Measurements from ENCODE around the gene MARCHF10.
"Not testable (repeated sequence)": the region's sequence is repeated elsewhere in the genome, so short reads cannot be mapped to it uniquely, and the experiment has no call there.

Gene MARCHF10, protein sequence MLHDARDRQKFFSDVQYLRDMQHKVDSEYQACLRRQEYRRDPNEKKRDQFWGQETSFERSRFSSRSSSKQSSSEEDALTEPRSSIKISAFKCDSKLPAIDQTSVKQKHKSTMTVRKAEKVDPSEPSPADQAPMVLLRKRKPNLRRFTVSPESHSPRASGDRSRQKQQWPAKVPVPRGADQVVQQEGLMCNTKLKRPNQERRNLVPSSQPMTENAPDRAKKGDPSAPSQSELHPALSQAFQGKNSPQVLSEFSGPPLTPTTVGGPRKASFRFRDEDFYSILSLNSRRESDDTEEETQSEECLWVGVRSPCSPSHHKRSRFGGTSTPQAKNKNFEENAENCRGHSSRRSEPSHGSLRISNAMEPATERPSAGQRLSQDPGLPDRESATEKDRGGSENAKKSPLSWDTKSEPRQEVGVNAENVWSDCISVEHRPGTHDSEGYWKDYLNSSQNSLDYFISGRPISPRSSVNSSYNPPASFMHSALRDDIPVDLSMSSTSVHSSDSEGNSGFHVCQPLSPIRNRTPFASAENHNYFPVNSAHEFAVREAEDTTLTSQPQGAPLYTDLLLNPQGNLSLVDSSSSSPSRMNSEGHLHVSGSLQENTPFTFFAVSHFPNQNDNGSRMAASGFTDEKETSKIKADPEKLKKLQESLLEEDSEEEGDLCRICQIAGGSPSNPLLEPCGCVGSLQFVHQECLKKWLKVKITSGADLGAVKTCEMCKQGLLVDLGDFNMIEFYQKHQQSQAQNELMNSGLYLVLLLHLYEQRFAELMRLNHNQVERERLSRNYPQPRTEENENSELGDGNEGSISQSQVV

DNA sequence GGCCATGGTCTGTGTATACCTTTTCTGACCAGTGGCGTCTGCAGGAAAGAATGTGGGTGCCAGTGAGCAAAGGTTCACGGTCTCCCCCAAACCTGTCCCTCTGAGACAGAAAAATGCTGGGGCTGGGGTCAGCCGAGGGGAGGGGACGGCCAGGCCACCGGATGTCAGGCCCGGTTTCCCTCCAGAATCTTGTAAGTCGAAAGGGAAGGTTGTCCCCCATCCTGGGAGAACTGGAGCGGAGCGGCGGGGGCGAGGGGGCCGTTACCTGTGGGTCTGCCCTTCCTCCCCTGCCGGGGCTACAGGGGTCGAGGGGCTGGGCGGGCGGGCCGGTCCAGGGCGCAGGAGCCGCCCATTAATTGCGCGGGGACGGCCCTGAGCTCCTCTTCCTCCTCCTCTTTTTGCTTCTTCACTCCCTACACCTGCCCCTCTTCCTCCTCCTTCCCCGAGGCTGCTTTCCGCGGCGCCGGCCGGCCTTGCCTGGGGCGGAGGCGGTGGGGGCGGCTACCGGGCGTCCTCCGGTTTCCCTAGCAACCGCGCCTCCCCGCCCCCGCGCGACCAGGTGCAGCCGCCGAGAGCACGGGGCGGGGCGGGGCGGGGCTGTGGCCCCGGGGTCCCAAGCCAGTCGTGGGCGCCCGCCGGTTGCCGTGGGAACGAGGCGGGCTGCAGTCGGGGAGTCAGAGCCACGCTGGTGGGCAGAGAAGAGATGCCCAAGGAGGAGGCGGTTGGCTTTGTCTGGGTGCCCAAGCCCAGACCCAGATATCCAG lies at the start of gene MARCHF10:
Gene MARCHF10, minus strand, starts transcription at position 503 of the 764 bp plus-strand sequence. CDS start 6,579 bp downstream, outside the sequence.
- peak; percentile 49 for DNase-seq (ENCODE audit: low spot score)

DNA sequence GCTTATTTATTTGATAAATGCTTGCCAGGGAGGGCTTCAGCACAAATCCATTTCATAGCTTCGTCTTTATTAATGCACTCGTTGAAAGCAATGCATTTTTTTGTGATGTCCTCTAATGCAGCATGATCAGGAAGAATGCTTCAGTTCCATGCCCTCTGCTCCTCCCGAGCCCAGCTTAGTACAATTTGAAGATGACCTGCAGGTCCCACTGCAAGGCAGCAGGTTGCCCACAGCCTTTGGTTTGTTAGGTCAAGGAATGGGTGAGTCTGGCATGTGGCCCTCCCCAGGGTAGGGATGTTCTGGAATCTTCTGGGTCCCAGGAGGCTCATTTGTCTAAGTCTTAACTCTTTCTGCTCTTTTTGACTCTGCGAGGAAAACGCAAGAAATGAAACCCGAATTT lies 49.4 kb upstream of the MARCHF10 start:
- DNase-seq (ENCODE audit: low spot score) = no peak

DNA sequence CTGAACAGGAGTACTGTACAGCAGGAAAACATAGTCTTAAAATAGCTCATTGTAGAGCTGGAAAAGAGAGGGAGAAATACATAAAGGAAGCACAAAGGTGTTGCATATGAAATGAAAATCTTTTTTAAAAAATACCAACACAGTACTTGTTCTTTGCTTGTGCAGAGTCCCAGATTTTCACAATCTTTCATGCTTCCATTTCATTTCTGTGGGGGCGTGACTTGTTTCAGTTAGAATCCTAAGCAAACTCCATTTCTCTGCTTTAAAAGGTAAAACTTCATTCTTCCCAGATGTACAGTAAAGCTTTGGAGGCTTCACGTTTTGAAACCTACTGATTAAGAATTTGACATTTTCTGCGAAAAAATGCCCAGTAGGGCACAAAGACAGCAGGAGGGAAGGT lies 48.5 kb upstream of the MARCHF10 start:
- no peak for DNase-seq (ENCODE audit: low spot score)

DNA sequence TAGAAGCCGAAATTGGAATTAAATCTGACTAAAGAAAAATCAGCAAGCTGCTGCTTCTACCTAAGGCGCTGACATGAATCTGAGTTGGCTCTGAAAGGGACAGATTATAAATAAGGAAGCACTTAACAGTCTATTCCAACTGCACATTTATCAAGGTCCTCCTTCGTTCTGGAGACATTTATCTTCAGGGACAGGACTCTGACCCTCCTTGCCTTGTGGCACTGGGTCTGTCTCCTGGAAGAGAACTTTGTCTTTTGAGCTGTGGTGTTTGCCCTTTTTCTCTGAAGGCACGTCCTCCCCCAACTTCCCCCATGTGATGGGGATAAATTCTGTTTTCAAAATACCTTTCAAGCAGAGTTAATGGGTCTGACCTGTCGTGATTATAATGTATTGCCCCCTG lies 47.0 kb upstream of the MARCHF10 start:
- no peak for DNase-seq (ENCODE audit: low spot score)

DNA sequence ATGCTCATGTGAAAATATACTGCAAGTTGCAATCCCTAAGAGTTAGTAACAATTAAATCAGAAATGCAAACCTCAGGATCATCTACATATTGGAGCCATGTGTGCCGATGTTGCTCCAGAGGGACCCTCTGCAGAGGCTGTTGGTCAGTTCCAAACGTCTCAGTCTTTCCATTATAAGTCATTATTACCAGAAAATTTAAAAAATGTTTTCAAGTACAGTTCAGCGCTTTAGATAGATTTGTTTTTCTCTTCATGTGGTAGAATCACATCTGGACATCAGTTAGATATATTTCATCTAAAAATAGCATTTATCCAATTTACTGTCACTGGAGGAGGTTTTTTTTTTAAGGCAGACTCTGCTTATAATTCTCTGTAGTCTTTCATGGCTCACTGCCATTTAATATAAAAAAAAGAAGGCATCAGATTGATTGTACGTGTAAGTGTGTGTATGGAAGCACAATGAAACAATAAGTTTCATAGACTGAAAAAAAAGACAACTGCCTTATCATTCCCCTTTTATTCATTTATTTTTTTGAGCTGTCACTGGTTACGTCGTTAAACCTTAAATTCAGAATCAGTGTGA lies 46.1 kb upstream of the MARCHF10 start:
- DNase-seq (ENCODE audit: low spot score) = no peak

DNA sequence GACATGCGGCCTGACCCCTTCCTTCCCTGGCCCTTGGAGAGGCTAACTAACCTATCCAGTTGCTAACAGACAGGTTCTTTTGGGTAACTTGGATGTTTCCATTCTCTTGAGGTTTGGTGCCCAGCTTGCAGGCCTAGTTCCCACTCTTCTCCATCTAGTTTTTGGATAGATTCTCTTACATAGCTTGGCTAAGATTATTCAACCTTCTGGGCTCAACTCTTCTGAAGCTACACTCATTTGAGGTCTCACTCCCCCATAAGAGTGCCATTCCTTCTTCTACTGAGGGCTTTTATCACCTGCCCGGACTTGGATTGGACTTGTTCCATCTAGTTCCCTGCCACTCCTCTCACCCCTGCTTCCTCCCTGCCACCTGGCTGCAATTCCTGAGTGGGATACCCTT lies 44.1 kb upstream of the MARCHF10 start:
- no peak for DNase-seq (ENCODE audit: low spot score)

DNA sequence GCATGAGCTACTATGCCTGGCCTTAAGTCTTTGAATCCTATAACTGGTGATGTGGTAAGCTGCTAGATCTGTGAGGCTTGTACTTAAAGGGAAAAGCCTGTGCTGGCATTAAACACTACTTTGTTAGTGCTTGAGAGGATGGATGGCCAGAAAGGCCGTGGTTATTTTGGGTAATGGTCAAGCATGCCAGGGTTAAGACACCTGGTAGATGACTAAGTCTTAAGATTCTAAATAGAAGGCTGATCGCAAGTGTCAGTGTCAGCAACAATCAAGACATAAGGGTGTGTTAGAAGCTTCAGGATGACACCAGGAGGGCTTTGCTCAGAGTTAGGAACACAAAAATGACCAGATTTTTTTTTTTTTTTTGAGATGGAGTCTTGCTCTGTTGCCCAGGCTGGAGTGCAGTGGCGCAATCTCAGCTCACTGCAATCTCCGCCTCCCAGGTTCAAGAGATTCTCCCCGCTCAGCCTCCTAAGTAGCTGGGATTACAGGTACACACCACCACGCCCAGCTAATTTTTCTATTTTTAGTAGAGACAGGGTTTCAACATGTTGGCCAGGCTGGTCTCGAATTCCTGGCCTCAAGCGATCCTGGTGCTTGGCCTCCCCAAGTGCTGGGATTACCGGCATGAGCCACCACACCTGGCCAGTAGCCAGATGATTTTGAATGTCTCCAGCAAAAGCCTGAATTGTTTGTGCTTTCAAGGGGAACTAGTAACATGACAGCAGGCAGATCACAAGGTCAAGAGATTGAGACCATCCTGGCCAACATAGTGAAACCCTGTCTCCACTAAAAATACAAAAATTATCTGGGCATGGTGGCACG lies 41.7 kb upstream of the MARCHF10 start:
- not testable (repeated sequence) for DNase-seq (ENCODE audit: low spot score)

DNA sequence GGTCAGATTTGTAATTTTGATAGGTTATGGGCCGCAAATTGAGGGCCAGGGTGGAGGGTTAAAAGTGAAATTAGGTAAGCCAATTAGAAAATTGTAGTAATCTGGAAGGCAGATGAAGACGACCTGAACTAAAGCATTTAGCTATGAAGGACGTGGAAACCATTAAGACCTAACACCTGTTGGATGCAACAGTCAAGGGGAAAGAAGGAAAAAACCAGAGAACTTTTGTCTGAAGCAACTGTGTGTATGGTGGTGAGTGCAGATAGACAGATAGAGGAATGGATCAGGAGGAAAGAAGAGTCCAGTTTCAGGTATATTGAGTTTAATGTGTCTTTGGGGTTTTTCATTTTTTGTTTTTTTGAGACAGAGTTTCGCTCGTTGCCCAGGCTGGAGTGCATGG lies 40.2 kb upstream of the MARCHF10 start:
- no peak for DNase-seq (ENCODE audit: low spot score)

DNA sequence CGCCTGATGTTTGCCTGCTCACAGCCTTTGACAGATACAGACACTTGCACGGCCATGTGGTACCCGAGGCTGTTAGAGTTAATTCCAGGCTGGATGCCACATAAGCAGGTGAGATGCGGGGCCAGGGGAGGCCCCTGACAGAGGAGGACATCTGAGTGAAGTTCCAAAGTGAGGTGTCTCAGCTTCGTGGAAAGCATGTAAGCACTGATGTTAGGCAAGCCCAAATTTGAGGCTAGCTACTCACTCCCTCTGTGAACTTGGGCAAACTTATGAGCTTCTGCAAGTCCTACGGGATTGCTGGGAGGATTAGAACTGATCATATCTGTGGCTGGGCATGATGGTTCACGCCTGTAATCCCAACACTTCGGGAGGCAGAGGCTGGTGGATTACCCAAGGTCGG lies 39.3 kb upstream of the MARCHF10 start:
- DNase-seq (ENCODE audit: low spot score) = no peak

DNA sequence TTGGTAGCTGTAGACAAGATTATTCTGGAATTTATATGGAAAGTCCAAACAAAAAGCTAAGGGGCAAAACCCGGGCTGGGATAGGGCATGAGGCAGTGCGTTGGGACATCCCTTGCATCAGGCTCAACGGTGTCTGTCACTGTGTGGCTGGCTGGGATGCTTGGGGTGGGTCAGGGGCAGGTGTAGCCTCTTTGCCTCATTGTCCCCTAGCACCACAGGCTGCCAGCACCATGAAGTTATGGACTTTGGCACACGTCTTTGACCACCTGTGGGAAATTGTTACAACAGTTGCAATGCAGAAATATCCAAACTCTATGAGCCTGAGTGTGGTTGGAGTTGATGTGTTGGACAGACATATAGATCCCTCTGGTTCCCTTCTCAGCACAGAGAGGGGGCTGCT lies 32.8 kb upstream of the MARCHF10 start:
- no peak for DNase-seq (ENCODE audit: low spot score)

DNA sequence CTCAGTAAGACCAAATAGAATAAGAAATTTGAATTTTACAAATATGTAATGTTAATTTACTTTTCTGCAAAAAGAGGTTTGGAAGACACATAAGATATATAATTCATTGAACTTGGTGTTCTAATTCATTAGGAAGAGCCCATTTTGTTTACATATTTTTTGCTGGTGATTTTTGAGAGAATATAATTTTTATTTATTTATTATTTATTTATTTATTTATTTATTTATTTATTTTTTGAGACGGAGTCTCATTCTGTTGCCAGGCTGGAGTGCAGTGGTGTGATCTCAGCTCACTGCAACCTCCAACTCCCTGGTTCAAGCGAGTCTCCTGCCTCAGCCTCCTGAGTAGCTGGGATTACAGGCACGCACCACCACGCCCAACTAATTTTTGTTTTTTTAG lies 25.7 kb upstream of the MARCHF10 start:
- DNase-seq (ENCODE audit: low spot score) = not testable (repeated sequence)

DNA sequence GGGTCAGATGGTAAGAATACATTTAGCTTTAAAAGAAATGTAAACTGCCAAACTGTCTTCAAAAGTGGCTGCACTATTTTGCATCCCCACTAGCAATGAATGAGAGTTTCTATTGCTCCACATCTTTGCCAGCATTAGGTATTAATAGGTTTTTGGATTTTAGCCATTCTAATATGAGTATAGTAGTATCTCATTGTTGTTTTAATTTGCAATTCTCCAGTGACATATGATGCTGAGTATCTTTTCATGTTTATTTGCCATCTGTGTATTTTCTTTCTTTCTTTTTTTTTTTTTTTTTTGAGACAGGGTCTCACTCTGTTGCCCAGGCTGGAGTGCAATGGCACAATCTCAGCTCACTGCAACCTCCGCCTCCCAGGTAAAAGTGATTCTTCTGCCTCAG lies 24.3 kb upstream of the MARCHF10 start:
- no peak for DNase-seq (ENCODE audit: low spot score)

DNA sequence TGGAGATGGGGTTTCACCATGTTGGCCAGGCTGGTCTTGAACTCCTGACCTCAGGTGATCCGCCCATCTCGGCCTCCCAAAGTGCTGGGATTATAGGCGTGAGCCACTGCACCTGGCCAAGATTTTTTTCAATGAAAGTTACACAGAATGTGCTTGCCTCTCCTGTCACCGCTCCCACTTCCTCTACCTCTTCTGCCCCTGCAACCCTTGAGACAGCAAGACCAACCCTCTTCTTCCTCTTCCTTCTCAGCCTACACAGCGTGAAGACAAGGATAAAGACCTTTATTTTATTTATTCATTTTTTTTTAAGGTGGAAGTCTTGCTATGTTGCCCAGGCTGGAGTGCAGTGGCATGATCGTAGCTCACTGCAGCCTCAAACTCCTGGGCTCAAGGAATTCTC lies 23.0 kb upstream of the MARCHF10 start:
- DNase-seq (ENCODE audit: low spot score) = not testable (repeated sequence)

DNA sequence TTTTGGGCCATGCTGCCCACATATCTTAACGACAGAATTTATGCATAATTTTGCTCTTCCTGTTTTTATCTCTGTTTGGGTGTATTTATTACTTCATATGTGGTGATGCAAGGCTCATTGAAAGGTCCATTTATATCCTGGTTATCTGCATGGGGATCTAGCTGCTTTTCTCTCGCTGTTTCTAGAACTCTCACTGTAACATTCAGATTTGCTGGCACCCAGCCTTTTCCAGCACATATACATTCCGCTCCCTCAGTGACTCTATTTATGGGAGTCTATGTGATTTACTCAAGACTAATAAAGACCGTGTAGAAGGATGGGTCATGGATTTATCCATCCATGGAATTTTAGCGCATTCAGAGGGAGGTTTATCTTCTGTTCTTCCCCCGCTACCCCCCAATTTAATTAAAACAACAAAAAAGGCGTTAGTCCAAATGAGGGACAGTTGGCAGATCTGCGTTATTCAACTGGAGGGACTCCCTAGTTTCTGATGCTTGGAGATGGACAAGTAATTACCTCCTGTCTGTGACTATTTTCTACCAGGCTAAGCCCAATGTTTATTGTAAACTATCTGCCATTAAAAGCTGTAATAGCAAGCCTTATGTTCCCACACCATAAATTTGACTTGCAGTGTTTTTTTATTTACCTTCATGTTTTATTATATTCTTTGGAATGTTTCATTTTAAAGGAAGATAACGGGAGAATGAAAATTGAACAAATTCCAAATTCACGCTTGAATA lies 19.8 kb upstream of the MARCHF10 start:
- DNase-seq (ENCODE audit: low spot score) = no peak

DNA sequence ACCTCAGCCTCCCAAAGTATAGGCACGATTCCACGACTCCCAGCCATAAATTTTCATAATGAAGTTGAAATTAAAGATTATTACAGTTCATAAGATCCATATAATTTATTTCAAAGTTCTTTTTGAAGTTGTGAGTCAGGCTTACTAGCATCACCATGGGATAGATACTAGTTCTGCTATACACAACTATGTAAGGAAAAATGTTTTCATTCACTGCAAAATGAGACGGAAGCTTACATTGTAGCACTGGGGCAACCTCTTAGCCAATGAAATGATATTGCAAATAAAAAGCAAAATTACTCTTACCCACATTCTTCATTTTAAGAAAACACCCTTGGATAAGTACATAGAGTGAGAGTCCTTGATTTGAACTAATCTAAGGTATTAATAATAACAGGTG lies 18.8 kb upstream of the MARCHF10 start:
- DNase-seq (ENCODE audit: low spot score) = no peak

DNA sequence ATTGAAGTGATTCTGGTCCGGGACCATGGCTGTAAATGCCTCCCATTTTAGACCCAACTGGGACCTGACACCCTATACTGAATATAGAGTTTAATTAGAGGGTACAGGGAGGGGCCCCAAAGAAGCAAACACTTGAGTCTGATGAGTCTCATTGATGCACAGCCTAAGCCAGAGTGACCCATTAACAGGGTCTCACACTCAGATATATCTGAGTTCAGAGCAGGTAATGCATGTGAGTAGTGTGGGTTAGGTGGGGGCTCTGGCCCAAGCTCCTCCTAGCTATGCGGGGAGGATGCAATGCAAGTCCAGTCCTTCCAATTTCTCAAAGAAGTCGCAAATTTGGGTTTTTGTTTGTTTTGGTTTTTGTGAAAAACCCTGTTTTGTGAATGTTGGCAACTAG lies 17.1 kb upstream of the MARCHF10 start:
- DNase-seq (ENCODE audit: low spot score) = no peak

DNA sequence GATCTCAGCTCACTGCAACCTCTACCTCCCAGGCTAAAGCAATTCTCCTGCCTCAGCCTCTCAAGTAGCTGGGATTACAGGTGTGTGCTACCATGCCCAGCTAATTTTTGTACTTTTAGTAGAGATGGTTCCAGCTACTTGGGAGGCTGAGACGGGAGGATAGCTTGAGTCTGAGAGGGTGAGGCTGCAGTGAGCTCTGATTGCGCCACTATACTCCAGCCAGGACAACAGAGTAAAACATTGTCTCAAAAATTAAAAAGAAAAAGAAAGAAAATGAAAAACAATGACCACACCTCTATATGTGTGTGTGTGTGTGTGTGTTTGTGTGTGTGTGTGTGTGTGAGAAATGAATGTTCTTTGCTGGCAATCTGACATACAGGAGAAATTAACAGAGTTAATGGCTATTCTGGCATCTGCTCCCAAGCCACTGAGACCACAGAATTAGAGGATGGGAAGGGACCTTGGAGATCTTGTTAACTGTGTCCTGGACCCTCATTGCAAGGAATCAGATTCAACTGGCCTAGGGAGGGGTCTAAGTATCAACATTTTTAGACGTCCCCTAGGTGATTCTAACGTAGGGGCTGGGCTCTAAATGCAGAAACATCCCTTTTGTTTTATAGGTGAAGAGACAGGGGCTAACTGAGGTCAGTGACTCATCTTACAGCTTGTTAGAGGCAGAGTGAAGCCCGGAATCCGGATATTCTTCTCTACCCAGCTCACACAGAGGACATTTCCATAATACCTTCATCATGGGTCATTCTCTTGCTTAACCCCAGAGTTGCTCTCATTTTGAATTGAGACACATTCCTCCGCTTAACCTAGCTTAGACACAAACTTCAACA lies 16.4 kb upstream of the MARCHF10 start:
- peak; percentile 87 for DNase-seq (ENCODE audit: low spot score)

DNA sequence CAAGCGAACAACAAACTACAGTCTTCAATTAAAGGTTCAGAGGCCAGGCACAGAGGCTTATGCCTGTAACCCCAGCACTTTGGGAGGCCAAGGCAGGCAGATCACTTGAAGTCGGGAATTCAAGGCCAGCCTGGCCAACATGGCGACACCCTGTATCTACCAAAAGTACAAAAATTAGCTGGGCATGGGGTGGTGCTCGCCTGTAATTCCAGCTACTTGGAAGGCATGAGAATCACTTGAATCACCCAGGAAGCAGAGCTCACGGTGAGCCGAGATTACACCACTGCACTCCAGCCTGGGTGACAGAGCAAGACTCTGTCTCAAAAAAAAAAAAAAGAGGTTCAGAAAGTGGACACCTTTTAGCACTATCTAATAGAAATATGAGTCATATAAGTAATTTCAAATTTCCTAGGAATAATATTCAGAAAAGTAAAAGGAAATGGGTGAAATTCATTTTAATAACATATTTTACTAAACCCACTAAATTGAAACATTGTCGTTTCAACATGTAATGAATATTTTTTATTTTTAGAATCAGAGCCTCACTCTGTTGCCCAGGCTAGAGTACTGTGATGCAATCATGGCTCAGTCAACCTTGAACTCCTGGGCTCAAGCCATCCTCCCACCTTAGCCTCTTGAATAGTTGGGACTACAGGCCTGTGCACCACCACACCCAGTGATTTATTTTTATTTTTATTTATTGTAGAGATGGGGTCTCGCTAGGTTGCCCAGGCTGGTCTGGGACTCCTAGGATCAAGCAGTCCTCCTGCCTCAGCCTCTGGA lies 15.2 kb upstream of the MARCHF10 start:
- DNase-seq (ENCODE audit: low spot score) = no peak
